Neural cell (in vitro differentiated cells): Measurements from ENCODE around the gene PCSK9. TPM values are rescaled to one million over a fixed set of nuclear protein-coding genes. Genes with fewer than 3 reads are reported as not detected.

Experiments
- H2AFZ ChIP-seq: fragments of 200-600, 300-800 bp; sonication (generic), shearing (Covaris generic); 2 replicates; pipeline ENCODE4 v1.6.0; 2014; ENCODE audit warnings: low read depth, mild to moderate bottlenecking, antibody characterized with exemption, low read length, moderate library complexity
- H3F3A ChIP-seq: fragments of 200-600 bp; shearing (Covaris generic); 2 replicates; pipeline ENCODE4 v1.6.1; 2016; ENCODE audit warnings: mild to moderate bottlenecking, moderate library complexity, mixed read lengths, antibody characterized with exemption, low read length; ENCODE audit not compliant: insufficient read depth, poor library complexity, severe bottlenecking
- H3K27ac ChIP-seq: fragments of 200-600, 300-800 bp; sonication (generic), shearing (Covaris generic); 2 replicates; pipeline ENCODE4 v1.5.1; 2014; ENCODE audit warnings: mild to moderate bottlenecking, low read length, moderate library complexity
- H3K27me3 ChIP-seq: fragments of 300-800, 200-600 bp; sonication (generic), shearing (Covaris generic); 2 replicates; pipeline ENCODE4 v1.6.0; 2014; ENCODE audit warnings: mild to moderate bottlenecking, low read depth, low read length, moderate library complexity; ENCODE audit not compliant: insufficient read depth
- H3K36me3 ChIP-seq: fragments of 300-800, 200-600 bp; sonication (generic), shearing (Covaris generic); 2 replicates; pipeline ENCODE4 v1.5.1; 2014; ENCODE audit warnings: mild to moderate bottlenecking, antibody characterized with exemption, low read length, moderate library complexity; ENCODE audit not compliant: insufficient read depth
- H3K4me2 ChIP-seq: fragments of 300-800, 200-600 bp; sonication (generic), shearing (Covaris generic); 2 replicates; pipeline ENCODE4 v1.6.0; 2014; ENCODE audit warnings: mild to moderate bottlenecking, low read length
- H3K4me3 ChIP-seq: fragments of 300-800, 200-600 bp; sonication (generic), shearing (Covaris generic); 2 replicates; pipeline ENCODE4 v1.5.1; 2014; ENCODE audit warnings: mild to moderate bottlenecking, low read length, moderate library complexity
- H3K79me2 ChIP-seq: fragments of 200-600 bp; shearing (Covaris generic); replicated peaks from 2 replicates; pipeline ENCODE4 v1.6.0; 2014; ENCODE audit warnings: mild to moderate bottlenecking, low read length, moderate library complexity; ENCODE audit not compliant: insufficient read depth
- H3K9ac ChIP-seq: fragments of 300-800, 200-600 bp; sonication (generic), shearing (Covaris generic); 2 replicates; pipeline ENCODE4 v1.6.1; 2016; ENCODE audit warnings: mild to moderate bottlenecking, low read length, mixed read lengths
- H3K9me2 ChIP-seq: fragments of 200-600 bp; shearing (Covaris generic); 2 replicates; pipeline ENCODE4 v1.6.1; 2016; ENCODE audit warnings: mild to moderate bottlenecking, low read length, mixed read lengths; ENCODE audit not compliant: insufficient read depth
- H3K9me3 ChIP-seq: fragments of 200-600, 300-800 bp; sonication (generic), shearing (Covaris generic); 2 replicates; pipeline ENCODE4 v1.6.1; 2016; ENCODE audit warnings: mild to moderate bottlenecking, mixed run types, low read length, moderate library complexity, mixed read lengths
- H4K20me1 ChIP-seq: fragments of 200-600 bp; shearing (Covaris generic); 2 replicates; pipeline ENCODE4 v1.6.1; 2016; ENCODE audit warnings: mild to moderate bottlenecking, mixed run types; ENCODE audit not compliant: insufficient read depth
- CTCF ChIP-seq: fragments of 450-650 bp; IDR thresholded peaks from 2 replicates; pipeline ENCODE4 v1.5.1; 2014; ENCODE audit warnings: antibody characterized with exemption, mild to moderate bottlenecking, moderate library complexity; ENCODE audit not compliant: poor library complexity, severe bottlenecking
- EP300 ChIP-seq: fragments of 450-650 bp; conservative IDR thresholded peaks from 2 replicates; pipeline ENCODE4 v1.6.1; 2014; ENCODE audit warnings: antibody characterized with exemption, mild to moderate bottlenecking, moderate library complexity; ENCODE audit not compliant: poor library complexity, severe bottlenecking
- EZH2 ChIP-seq: fragments of 200-600, 300-800 bp; shearing (Covaris generic), sonication (generic); IDR thresholded peaks from 2 replicates; pipeline ENCODE4 v1.6.1; 2014; ENCODE audit warnings: antibody characterized with exemption, low read length, borderline replicate concordance, mild to moderate bottlenecking; ENCODE audit not compliant: insufficient read depth, poor library complexity, severe bottlenecking
- MXI1 ChIP-seq: fragments of 450-650 bp; conservative IDR thresholded peaks from 2 replicates; pipeline ENCODE4 v1.6.1; 2014; ENCODE audit warnings: antibody characterized with exemption, mild to moderate bottlenecking; ENCODE audit not compliant: poor library complexity, severe bottlenecking
- POLR2AphosphoS5 ChIP-seq: IDR thresholded peaks from 2 replicates; pipeline ENCODE4 v1.6.1; 2012
- RAD21 ChIP-seq: fragments of 450-650 bp; conservative IDR thresholded peaks from 2 replicates; pipeline ENCODE4 v1.6.1; 2014; ENCODE audit warnings: antibody characterized with exemption, mild to moderate bottlenecking, moderate library complexity
- REST ChIP-seq: IDR thresholded peaks from 2 replicates; pipeline ENCODE4 v1.6.1; 2012; ENCODE audit warnings: borderline replicate concordance
- SMC3 ChIP-seq: fragments of 450-650 bp; conservative IDR thresholded peaks from 2 replicates; pipeline ENCODE4 v1.6.1; 2014; ENCODE audit warnings: antibody characterized with exemption, mild to moderate bottlenecking, moderate library complexity; ENCODE audit not compliant: poor library complexity
- TAF1 ChIP-seq: IDR thresholded peaks from 2 replicates; pipeline ENCODE4 v1.6.1; 2012; ENCODE audit warnings: low read depth
- polyA plus RNA-seq: library from polyadenylated mRNA; depleted of rRNA; stranded (reverse); fragments of >200 nt; gene quantifications from 2 replicates; pipeline ENCODE4 v1.2.3, GENCODE V29; 2014

The PCSK9 gene
- polyA plus RNA-seq, 1 donor from 2014 or later = not detected

GRCh38 chr1:55049914-55050278 lies 10.5 kb downstream of the PCSK9 start:
- Histone ChIP-seq H3F3A (no peaks in the 10 kb centered on the region), H3K4me2 (no peak overlapping the region), H3K9me3 (no peaks in the 10 kb centered on the region), H3K36me3 (no peaks in the 10 kb centered on the region), H3K27me3 (no peaks in the 10 kb centered on the region), H4K20me1 (no peaks in the 10 kb centered on the region), H3K4me3 (no peak overlapping the region), H3K9me2 (no peaks in the 10 kb centered on the region), H3K27ac (no peak overlapping the region), H3K9ac (no peak overlapping the region), H3K79me2 (no peaks in the 10 kb centered on the region), H2AFZ (no peak overlapping the region)
- TF ChIP-seq EP300 (no peak), RAD21 (no peak), EZH2 (no peak), SMC3 (no peak), CTCF (no peak), POLR2AphosphoS5 (no peak), REST (no peak), TAF1 (no peak), MXI1 (no peak)

GRCh38 chr1:55050283-55050682 lies 10.9 kb downstream of the PCSK9 start:
- Histone ChIP-seq H4K20me1 (no peaks in the 10 kb centered on the region), H3K9ac (no peak overlapping the region), H3F3A (no peaks in the 10 kb centered on the region), H3K4me2 (no peak overlapping the region), H3K4me3 (no peak overlapping the region), H2AFZ (no peak overlapping the region), H3K27ac (no peak overlapping the region), H3K79me2 (no peaks in the 10 kb centered on the region), H3K27me3 (no peaks in the 10 kb centered on the region), H3K9me3 (no peaks in the 10 kb centered on the region), H3K36me3 (no peaks in the 10 kb centered on the region), H3K9me2 (no peaks in the 10 kb centered on the region)
- TF ChIP-seq MXI1 = no peak
- TF ChIP-seq POLR2AphosphoS5 = no peak
- no peak for TF ChIP-seq CTCF
- no peak for TF ChIP-seq RAD21
- TF ChIP-seq EP300 = no peak
- no peak for TF ChIP-seq EZH2
- TF ChIP-seq TAF1 = no peak
- TF ChIP-seq REST = no peak
- TF ChIP-seq SMC3 = no peak
